Fibroblast of villous mesenchyme (primary cell): ENCODE results near the gene CRYBA4. TPM values are rescaled to one million over a fixed set of nuclear protein-coding genes. Genes with fewer than 3 reads are reported as not detected.

Source experiments
- DNase-seq: peaks from one replicate; pipeline ENCODE4 v3.0.0-alpha.2; 2010; ENCODE audit warnings: low read depth
- H3K4me3 ChIP-seq: 2 replicates; pipeline ENCODE4 v1.5.1; 2011; ENCODE audit warnings: low read depth, mild to moderate bottlenecking, low read length
- CTCF ChIP-seq: IDR thresholded peaks from 2 replicates; pipeline ENCODE4 v1.5.1; 2012; ENCODE audit warnings: low read depth, mild to moderate bottlenecking, low read length; ENCODE audit not compliant: insufficient read depth
- total RNA-seq: library from RNA; depleted of rRNA; stranded (reverse); fragments of >200 nt; gene quantifications from 2 replicates; pipeline ENCODE4 v1.2.3, GENCODE V29; 2012

The CRYBA4 gene
- total RNA-seq, 1 donor: not detected

GRCh38 chr22:26634189-26634588, 12.4 kb downstream of the CRYBA4 start:
- TF ChIP-seq CTCF: no peak
- H3K4me3 ChIP-seq: no peak overlapping the region
- DNase-seq: no peak

- H3K4me3 ChIP-seq: no peak overlapping the region
- TF ChIP-seq CTCF: no peak
- no peak for DNase-seq
Measured at GRCh38 chr22:26635117-26635516, 13.4 kb downstream of the CRYBA4 start.

- no peak for TF ChIP-seq CTCF
- no peak overlapping the region for H3K4me3 ChIP-seq
Measured at GRCh38 chr22:26636296-26636695, 14.5 kb downstream of the CRYBA4 start.

GRCh38 chr22:26642465-26643417, 21.0 kb downstream of the CRYBA4 start:
- H3K4me3 ChIP-seq: no peak overlapping the region
- no peak for DNase-seq
- peak; percentile 13 for TF ChIP-seq CTCF

More at GRCh38 chr22:26636296-26636695, 14.5 kb downstream of the CRYBA4 start:
- no peak for DNase-seq

- H3K4me3 ChIP-seq: no peak overlapping the region
- no peak for TF ChIP-seq CTCF
- DNase-seq: no peak
Measured at GRCh38 chr22:26643418-26644100, 21.8 kb downstream of the CRYBA4 start.

- DNase-seq: peak; percentile 60
- H3K4me3 ChIP-seq: no peak overlapping the region
- no peak for TF ChIP-seq CTCF
Measured at GRCh38 chr22:26646158-26646557, 24.4 kb downstream of the CRYBA4 start.
